Smooth muscle cell (in vitro differentiated cells): ENCODE data around the gene PPP1R14C. TPM values are rescaled to one million over a fixed set of nuclear protein-coding genes. Genes with fewer than 3 reads are reported as not detected.

Source experiments
- DNase-seq: peaks from one replicate; lab custom pipeline; 2025; ENCODE audit not compliant: unreplicated experiment; lab: John Stamatoyannopoulos, UW
- H2AFZ ChIP-seq: fragments of 200-600 bp; sonication (generic); 2 replicates; pipeline ENCODE4 v1.6.0; 2016; ENCODE audit warnings: antibody characterized with exemption, low read depth, mild to moderate bottlenecking
- H3F3A ChIP-seq: fragments of 200-600 bp; sonication (generic); 2 replicates; pipeline ENCODE4 v1.6.0; 2017; ENCODE audit warnings: antibody characterized with exemption, low read depth
- H3K27ac ChIP-seq: fragments of 200-600 bp; sonication (generic); 2 replicates; pipeline ENCODE4 v1.5.1; 2016; ENCODE audit warnings: low read depth, mild to moderate bottlenecking
- H3K27me3 ChIP-seq: fragments of 200-600 bp; sonication (generic); 2 replicates; pipeline ENCODE4 v1.6.1; 2016; ENCODE audit warnings: low read depth, mild to moderate bottlenecking
- H3K36me3 ChIP-seq: fragments of 200-600 bp; sonication (generic); 2 replicates; pipeline ENCODE4 v1.5.1; 2016; ENCODE audit warnings: low read depth
- H3K4me1 ChIP-seq: fragments of 200-600 bp; sonication (generic); 2 replicates; pipeline ENCODE4 v1.5.1; 2016; ENCODE audit warnings: low read depth
- H3K4me2 ChIP-seq: fragments of 200-600 bp; sonication (generic); 2 replicates; pipeline ENCODE4 v1.6.0; 2016; ENCODE audit warnings: mild to moderate bottlenecking
- H3K4me3 ChIP-seq: fragments of 200-600 bp; sonication (generic); 2 replicates; pipeline ENCODE4 v1.5.1; 2016; ENCODE audit warnings: mild to moderate bottlenecking
- H3K79me2 ChIP-seq: fragments of 200-600 bp; sonication (generic); 2 replicates; pipeline ENCODE4 v1.6.0; 2016; ENCODE audit warnings: low read depth, mild to moderate bottlenecking
- H3K9ac ChIP-seq: fragments of 200-600 bp; sonication (generic); 2 replicates; pipeline ENCODE4 v1.6.0; 2016; ENCODE audit warnings: low read depth
- H3K9me3 ChIP-seq: fragments of 200-600 bp; sonication (generic); replicated peaks from 2 replicates; pipeline ENCODE4 v1.5.1; 2016; ENCODE audit warnings: low read depth
- H4K20me1 ChIP-seq: fragments of 200-600 bp; sonication (generic); 2 replicates; pipeline ENCODE4 v1.6.0; 2016; ENCODE audit warnings: low read depth
- WGBS: methylation state at CpG from one replicate; pipeline ENCODE4 v1.1.7; 2016; ENCODE audit warnings: low lambda C conversion rate; 5-methylcytosine and 5-hydroxymethylcytosine counted together
- polyA plus RNA-seq: library from polyadenylated mRNA; unstranded; fragments of >200 nt; fragmentation: Nextera tagmentation; extraction: Ambion mirVana; gene quantifications from 2 replicates; pipeline ENCODE4 v1.2.1, GENCODE V29; 2016
- total RNA-seq: library from RNA; depleted of rRNA; stranded (reverse); fragments of >200 nt; gene quantifications from 2 replicates; pipeline ENCODE4 v1.2.3, GENCODE V29; 2014
- TF ChIP-seq, protein P1 (sequence below): fragments of 200-600 bp; sonication (generic); IDR thresholded peaks from 2 replicates; pipeline ENCODE4 v1.5.1; 2017; ENCODE audit warnings: borderline replicate concordance, mild to moderate bottlenecking, antibody characterized with exemption; ENCODE audit not compliant: insufficient read depth, poor library complexity, severe bottlenecking

PPP1R14C gene
- total and polyA plus RNA-seq, 2 experiments from 2014 or later, result 2.6 to 7.9 TPM

DNA sequence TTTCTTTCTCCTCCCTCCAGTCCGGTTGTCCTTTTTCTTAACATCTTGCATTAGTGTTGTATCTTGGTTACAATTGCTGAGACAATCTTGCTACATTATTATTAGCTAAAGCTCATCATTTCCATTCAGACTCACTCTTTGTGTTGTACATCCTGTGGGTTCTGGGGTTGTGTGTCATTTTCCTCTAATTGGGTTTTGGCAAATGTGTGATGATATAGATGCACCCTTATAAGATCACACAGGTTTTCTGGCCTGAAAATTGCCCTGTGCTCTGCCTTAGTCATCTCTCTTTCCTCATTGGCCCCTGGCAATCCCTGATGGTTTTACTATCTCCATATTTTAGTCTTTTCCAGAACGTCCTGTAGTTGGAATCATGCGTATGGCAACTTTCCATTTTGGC, 60.1 kb downstream of the PPP1R14C start:
- Histone ChIP-seq H3K4me1 (no peaks in the 10 kb centered on the region), H4K20me1 (no peaks in the 10 kb centered on the region), H3K4me3 (no peak overlapping the region), H3K36me3 (no peaks in the 10 kb centered on the region), H3K4me2 (no peak overlapping the region), H3F3A (no peaks in the 10 kb centered on the region), H3K9me3 (no peaks in the 10 kb centered on the region), H2AFZ (no peak overlapping the region), H3K27ac (no peak overlapping the region), H3K9ac (no peak overlapping the region), H3K27me3 (peaks cover 6% of the 10 kb centered on the region), H3K79me2 (no peaks in the 10 kb centered on the region)
- WGBS, result 93% methylated on average over 3 of the region's 3 CpGs
- DNase-seq, result no peak
- TF ChIP-seq, protein P1, sequence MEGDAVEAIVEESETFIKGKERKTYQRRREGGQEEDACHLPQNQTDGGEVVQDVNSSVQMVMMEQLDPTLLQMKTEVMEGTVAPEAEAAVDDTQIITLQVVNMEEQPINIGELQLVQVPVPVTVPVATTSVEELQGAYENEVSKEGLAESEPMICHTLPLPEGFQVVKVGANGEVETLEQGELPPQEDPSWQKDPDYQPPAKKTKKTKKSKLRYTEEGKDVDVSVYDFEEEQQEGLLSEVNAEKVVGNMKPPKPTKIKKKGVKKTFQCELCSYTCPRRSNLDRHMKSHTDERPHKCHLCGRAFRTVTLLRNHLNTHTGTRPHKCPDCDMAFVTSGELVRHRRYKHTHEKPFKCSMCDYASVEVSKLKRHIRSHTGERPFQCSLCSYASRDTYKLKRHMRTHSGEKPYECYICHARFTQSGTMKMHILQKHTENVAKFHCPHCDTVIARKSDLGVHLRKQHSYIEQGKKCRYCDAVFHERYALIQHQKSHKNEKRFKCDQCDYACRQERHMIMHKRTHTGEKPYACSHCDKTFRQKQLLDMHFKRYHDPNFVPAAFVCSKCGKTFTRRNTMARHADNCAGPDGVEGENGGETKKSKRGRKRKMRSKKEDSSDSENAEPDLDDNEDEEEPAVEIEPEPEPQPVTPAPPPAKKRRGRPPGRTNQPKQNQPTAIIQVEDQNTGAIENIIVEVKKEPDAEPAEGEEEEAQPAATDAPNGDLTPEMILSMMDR, result no peak

DNA sequence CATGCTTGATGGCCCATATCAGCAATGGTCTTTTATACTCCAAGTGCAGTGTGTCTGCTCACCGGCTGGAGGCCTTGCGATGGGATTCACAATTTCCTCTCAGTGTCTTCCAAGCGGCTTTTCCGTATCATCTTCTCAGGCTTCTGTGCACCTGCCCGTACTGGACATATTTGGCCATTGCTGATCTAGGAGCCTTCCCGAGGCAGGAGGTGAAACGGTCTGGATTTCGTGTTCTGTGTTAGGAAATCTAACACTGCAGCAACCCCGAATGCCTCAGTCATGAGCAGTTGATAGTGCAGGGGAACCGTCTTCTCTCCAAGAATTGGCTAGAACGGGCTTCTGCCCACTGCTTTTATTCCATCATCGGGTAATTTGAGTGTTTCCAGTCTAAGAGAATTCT, 60.5 kb downstream of the PPP1R14C start:
- WGBS, result 97% methylated on average over 12 of the region's 12 CpGs
- peaks cover 6% of the 10 kb centered on the region for H3K27me3 ChIP-seq
- no peaks in the 10 kb centered on the region for H4K20me1 ChIP-seq
- TF ChIP-seq, protein P1, result no peak
- no peak overlapping the region for H2AFZ ChIP-seq
- no peak overlapping the region for H3K27ac ChIP-seq
- DNase-seq, result no peak
- no peaks in the 10 kb centered on the region for H3F3A ChIP-seq
- no peak overlapping the region for H3K9ac ChIP-seq
- no peaks in the 10 kb centered on the region for H3K4me1 ChIP-seq
- no peak overlapping the region for H3K4me2 ChIP-seq
- H3K79me2 ChIP-seq, result no peaks in the 10 kb centered on the region
- no peaks in the 10 kb centered on the region for H3K9me3 ChIP-seq
- no peaks in the 10 kb centered on the region for H3K36me3 ChIP-seq
- H3K4me3 ChIP-seq, result no peak overlapping the region

DNA sequence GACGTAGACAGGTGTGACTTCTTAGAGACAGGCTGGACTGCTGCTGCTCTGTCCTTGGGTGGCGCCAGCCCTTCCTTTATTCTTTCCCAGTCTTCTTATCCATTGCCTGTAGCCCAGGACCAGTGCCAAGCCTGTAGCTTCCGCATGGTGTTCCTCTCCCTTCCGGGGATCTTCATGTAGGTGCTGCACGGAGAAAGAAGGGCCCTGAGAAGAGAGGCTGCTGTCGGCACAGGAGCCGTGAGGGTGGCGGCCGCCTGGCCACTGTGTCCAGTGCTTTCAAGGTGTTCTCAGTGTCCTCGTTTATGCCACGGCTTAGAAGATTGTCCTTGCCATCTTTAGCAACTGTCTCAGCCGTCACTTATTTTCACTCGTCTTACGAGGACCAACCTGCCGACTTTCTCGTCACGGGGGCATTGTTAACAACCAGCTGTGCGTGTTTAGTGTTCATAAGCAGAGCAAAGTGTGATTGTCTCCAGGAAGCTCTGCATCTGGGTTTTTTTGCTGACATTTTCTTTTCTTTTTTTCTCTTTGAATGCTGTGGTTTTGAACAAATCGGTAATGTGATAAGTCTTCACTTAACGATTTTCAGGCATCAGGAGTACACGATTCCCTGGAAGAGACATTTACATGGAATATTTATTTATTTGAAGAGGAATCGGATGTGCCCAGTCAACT, 61.2 kb downstream of the PPP1R14C start:
- no peak for DNase-seq
- Histone ChIP-seq H3K4me3 (no peak overlapping the region), H3F3A (no peaks in the 10 kb centered on the region), H3K27ac (no peak overlapping the region), H3K4me2 (no peak overlapping the region), H4K20me1 (no peaks in the 10 kb centered on the region), H3K27me3 (peaks cover 2% of the 10 kb centered on the region), H3K9ac (no peak overlapping the region), H3K9me3 (no peaks in the 10 kb centered on the region), H3K79me2 (no peaks in the 10 kb centered on the region), H3K36me3 (no peaks in the 10 kb centered on the region), H3K4me1 (peaks cover 4% of the 10 kb centered on the region), H2AFZ (no peak overlapping the region)
- TF ChIP-seq, protein P1, result no peak
- 97% methylated on average over 22 of the region's 22 CpGs for WGBS
